PFSK-1 (cell line): Measurements from ENCODE around the gene DGKB.

Experiments used
- FOXP2 ChIP-seq: optimal IDR thresholded peaks from 2 replicates; pipeline ENCODE3; 2011; ENCODE audit warnings: borderline replicate concordance, control low read depth, inconsistent platforms; ENCODE audit not compliant: insufficient read depth; ENCODE audit errors: extremely low read length, extremely low read depth
- POLR2AphosphoS5 ChIP-seq: IDR thresholded peaks from 2 replicates; pipeline ENCODE4 v1.6.1; 2012; ENCODE audit warnings: low read depth, mild to moderate bottlenecking, control low read depth, low read length, moderate library complexity
- SIN3A ChIP-seq: IDR thresholded peaks from 2 replicates; pipeline ENCODE4 v1.6.1; 2012; ENCODE audit warnings: mild to moderate bottlenecking, low read length, moderate library complexity, borderline replicate concordance; ENCODE audit not compliant: insufficient read depth
- TAF1 ChIP-seq: IDR thresholded peaks from 2 replicates; pipeline ENCODE4 v1.6.1; 2012; ENCODE audit warnings: low read length, control low read depth, borderline replicate concordance; ENCODE audit not compliant: insufficient read depth
- TF ChIP-seq, protein P1 (sequence below), 2 experiments: IDR thresholded peaks; 2 replicates each; pipeline versions ENCODE4 v1.6.1 to v1.8.0; 2011 to 2012; ENCODE audit warnings: low read depth in 2 of 2, low read length in 2 of 2, control low read depth in 1 of 2, inconsistent platforms in 1 of 2, mild to moderate bottlenecking in 1 of 2, moderate library complexity in 1 of 2; ENCODE audit not compliant: insufficient read depth in 1 of 2

DNA sequence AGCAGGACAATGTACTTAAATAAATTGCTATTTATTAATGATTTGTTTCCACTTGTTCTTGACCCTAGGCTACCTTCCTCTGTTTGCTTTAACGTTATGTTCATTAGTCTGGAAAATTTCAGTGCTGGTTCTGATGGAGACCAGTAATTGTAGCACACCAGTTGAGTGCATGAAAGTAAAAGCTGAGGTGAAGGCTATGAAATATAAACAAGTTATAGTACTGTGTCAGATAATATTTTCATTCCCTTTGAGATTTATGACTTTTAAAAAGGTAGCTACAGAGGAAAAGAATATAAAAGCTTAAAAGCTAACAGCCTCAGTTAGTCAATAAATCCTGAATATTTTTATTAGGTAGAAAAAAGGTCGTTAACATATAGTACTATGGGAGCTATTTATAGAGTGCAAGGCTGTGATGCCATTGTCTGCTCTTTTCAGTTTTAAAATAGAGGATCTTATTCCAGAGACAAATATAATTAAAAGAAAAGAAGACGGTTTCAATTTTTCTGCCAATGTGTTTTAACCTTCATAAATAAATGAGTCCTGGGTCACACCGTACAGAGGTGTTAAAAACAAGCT lies 561.3 kb downstream of the DGKB start:
- TF ChIP-seq, protein P1, sequence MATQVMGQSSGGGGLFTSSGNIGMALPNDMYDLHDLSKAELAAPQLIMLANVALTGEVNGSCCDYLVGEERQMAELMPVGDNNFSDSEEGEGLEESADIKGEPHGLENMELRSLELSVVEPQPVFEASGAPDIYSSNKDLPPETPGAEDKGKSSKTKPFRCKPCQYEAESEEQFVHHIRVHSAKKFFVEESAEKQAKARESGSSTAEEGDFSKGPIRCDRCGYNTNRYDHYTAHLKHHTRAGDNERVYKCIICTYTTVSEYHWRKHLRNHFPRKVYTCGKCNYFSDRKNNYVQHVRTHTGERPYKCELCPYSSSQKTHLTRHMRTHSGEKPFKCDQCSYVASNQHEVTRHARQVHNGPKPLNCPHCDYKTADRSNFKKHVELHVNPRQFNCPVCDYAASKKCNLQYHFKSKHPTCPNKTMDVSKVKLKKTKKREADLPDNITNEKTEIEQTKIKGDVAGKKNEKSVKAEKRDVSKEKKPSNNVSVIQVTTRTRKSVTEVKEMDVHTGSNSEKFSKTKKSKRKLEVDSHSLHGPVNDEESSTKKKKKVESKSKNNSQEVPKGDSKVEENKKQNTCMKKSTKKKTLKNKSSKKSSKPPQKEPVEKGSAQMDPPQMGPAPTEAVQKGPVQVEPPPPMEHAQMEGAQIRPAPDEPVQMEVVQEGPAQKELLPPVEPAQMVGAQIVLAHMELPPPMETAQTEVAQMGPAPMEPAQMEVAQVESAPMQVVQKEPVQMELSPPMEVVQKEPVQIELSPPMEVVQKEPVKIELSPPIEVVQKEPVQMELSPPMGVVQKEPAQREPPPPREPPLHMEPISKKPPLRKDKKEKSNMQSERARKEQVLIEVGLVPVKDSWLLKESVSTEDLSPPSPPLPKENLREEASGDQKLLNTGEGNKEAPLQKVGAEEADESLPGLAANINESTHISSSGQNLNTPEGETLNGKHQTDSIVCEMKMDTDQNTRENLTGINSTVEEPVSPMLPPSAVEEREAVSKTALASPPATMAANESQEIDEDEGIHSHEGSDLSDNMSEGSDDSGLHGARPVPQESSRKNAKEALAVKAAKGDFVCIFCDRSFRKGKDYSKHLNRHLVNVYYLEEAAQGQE (IDR thresholded peaks at IDR 0.05; ENCODE audit: insufficient read depth in 1 of 2, low read depth in 2 of 2, low read length in 2 of 2) = no peak
- no peak for TF ChIP-seq FOXP2
- TF ChIP-seq POLR2AphosphoS5 = no peak
- no peak for TF ChIP-seq SIN3A
- TF ChIP-seq TAF1 = no peak
